HK-2 (cell line): Measurements from ENCODE around the gene NSUN5.
"Not testable (repeated sequence)": the region's sequence is repeated elsewhere in the genome, so short reads cannot be mapped to it uniquely, and the experiment has no call there.

Experiments
- DNase-seq: peaks from one replicate; pipeline ENCODE4 v3.0.0-alpha.2; 2018; ENCODE audit not compliant: unreplicated experiment

The NSUN5 gene

DNA sequence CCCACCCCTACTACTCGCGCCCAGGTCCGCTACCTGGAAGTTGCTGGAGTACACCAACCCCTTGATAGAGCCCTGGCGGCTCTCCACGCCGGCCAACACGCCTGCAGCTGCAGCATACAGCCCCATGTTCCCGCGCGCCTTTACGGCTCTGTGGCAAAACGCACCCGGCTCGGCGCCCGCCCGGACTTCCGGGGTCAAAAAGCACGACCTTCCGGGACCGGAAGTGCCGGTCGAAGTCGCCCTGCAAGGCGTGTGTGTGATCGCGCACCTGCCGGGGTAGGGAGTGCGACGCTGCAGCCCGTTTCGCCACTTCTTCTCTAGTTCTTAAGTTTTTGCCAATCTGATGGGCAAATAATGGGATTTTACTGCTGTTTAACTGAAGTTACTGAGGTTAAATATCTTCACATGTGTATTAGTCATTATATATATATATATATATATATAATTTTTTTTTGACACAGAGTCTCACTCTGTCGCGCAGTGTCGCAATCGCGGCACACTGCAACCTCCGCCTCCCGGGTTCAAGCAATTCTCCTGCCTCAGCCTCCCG lies at the start of gene NSUN5:
Gene NSUN5 (minus strand): TSS at position 162 of the 550 bp plus-strand sequence. CDS start 36 bp downstream, at position 126.
- DNase-seq: peak; percentile 82

DNA sequence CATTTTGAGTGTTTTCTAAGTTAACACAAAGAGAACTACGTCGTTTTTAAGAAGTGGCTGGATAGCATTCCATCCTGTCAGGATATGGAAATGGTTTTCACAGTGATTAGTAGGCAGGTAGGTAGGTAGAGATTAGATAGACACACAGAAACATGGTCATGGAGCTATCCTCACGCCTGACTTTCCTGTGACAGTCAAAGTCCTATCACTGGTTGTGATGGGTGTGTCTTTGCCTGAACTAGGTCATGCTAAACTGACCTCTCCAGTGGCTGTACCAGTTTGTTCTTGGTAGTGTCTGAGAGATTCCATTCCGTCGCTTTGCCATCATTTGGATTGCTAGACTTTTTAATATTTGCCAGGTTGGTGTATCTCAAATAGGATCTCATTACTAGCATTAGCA lies 47.5 kb upstream of the NSUN5 start:
- no peak for DNase-seq

DNA sequence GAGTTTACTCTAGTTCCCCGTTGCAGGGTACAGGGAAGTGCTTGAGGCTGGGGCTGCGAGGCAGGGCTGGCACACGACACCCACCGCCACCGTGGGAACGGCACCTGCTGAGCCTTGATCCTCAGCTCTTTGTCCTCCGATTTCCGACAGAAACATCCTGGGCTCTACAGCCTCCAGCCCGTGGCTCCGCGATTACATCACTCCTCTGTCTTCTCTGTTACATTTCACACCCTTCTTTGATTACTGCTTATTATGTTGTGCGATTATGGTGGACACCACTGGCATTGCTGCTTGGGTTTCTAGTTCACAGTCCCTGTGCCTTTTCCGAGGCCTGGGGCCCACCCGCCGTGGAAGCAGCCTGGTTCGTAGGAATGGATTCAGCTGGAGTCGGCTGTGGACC lies 46.2 kb upstream of the NSUN5 start:
- no peak for DNase-seq

DNA sequence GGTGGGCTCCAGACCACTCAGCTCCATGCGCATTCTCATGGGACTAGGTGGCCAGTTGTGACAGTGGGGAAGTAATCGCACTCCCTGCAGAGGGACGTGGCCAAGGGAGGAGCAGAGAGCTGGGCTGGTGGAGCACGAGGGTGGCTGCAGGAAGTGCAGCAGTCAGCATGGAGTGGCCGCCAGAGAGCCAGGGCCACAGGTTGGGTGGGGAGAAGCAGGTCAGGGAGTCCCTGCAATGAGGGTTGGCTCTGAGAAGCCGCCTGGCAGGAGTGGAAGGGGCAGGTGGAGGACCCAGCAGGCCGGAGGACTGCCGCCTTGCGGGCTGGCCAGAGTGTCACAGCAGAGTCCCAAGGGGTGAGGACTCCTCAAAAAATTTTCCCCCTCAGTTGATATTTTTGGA lies 45.6 kb upstream of the NSUN5 start:
- DNase-seq: no peak

DNA sequence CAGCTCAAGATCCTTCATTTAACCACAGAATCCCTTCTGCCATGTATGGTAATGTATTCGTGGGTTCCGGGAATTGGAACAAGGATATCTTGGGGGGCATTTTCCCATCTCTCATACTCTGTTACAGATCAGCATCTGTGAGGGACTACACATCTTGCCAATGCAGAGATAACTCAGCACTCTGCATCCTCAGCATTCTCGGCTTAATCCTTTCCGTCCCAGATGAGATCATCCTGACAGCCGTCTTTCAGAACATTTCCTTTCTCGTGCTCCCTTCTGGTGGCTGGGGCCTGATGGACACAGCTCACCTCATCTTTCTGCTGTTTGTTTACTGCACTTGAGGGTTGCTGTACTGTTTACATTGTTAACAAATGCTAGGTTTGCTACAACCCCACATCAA lies 44.6 kb upstream of the NSUN5 start:
- DNase-seq: no peak

DNA sequence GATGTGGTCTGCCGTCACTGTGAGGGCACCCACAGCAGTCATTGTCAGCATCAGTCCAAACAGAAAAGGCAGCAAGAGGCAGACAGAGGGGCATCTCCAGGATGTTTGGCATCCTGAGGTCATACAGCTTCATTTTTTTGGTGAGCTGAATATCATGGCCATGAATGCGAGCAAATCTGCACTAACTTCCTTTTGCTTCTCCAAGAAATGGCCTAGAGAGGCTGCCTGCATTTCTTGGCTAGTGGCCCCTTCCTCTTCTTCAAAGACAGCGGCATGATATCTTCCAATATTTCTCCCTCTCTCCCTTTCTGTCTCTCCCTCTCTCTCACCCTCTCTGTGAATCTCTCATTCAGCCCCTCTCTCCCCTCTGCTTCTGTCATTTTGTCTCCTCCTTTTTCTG lies 44.2 kb upstream of the NSUN5 start:
- DNase-seq: no peak

DNA sequence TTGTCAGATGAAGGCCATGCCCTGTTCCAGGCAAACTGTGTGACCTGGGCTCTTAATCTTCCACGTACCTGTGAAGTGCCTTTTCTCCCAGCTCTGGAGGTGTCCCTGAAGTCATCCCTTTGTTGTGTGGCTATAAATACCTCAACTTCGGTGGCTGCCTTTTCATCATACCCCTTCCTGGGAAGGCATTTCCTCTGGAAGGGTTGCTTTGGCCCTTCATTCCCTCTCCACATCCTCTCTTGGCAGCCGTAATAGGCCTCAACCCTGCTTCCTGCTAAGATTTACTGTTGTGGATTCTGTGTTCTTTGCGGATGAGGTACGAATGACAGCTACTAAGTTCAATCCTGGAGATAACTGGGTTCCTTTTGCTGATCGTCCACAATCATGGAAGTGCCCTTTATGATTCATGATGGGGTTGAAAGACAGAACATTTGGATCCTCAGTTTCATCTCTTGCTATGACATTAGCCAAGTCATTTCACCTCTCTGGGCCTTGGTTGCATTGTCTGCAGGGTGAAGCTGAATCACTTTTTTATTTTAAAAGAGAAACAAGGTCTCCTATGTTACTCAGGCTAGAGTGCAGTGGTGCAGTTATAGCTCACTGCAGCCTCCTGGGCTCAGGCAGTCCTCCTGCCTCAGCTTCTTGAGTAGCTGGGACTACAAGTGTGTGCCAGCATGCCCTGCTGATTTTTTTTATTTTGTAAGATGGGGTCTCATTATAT lies 43.0 kb upstream of the NSUN5 start:
- no peak for DNase-seq

DNA sequence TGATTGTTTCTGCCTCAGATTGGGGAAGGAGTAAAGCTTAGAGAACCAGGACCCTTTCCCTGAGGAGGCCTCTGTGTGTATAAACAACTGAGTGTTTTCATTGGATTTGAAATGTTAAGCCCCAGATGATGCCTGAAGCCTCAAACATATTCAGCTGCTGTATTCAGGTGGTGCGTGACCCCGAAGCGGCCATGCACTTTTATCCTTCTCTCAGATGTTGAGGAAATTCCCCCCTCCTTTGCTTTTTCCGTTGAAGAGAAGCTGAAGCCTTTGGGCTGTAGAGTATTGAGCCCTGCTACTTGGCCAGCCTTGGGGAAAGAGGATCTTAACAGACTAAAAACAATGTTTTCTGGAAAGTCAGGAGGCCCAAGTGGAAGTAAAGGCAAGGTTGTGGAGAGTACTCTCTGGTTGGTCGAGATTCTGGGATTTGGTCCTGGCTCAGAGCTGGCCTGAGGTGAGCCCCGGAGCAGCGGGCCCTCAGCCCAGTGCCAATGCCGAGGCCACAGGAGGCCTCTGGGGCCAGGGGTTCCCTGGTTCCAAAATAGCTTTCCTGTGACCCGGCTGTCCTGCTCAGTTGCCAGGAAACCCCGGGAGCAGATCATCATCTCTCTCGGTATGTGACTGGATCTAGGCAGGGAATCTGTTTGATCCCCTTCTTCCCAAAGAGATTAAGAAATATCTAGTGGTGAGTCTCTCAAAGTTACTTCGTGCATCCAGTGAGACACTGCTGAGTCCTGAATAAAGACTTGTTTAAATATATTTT lies 41.9 kb upstream of the NSUN5 start:
- no peak for DNase-seq

DNA sequence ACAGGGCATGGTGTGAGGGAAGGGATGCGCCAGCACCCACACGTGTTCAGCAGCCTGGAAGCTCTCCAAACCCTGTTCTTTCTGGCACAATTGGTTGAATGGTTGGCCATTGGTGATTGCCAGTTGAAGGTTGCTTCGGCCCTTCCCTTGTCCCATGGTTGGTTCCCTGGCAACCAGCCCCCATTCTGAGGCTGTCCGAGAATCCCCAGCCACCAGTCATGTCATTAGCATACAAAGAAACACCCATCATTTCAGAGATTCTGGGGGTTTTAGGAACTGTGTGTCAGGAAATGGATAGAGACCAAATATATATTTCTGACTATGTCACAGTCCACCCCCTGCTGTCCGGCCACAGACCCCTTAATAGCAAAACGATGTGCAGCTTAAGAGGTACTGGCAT lies 41.1 kb upstream of the NSUN5 start:
- DNase-seq: no peak

DNA sequence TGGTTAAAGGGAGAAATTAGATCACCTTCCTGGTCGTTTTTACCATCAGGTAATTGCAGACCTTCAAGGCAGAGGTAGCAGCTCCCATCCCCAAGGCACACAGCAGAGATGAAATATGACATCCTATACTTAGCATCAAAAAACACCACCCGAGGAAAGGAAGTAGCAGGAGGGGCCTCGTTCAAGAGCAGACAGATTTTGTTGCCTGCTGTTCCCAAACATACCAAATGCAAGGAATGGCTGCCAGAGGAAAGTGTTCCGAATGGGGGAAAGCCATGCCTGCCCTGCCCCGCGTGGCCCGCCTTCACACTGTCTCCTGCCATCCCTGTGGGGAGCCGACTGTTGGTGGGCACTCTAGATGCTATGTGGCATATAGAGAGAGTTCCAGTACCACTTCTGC lies 37.3 kb upstream of the NSUN5 start:
- no peak for DNase-seq

DNA sequence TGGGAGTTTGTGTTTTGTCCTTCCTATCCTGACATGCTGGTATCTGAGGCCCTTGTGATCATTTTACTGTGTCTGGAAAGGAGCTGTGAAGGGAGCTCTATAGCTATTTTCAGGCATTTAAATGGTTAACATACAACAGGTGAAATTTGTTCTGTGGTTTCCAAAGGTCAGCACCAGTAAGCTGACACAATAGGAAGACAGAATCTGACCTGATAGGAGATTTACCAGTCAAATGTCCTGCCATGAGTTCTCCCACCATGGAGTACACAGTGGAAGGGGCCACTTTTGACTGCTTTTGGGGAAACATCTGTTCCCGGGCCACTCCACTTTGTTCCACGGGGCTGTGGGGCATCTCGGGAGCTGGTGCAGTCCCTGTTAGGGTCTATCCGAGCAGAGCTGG lies 36.9 kb upstream of the NSUN5 start:
- DNase-seq: no peak

DNA sequence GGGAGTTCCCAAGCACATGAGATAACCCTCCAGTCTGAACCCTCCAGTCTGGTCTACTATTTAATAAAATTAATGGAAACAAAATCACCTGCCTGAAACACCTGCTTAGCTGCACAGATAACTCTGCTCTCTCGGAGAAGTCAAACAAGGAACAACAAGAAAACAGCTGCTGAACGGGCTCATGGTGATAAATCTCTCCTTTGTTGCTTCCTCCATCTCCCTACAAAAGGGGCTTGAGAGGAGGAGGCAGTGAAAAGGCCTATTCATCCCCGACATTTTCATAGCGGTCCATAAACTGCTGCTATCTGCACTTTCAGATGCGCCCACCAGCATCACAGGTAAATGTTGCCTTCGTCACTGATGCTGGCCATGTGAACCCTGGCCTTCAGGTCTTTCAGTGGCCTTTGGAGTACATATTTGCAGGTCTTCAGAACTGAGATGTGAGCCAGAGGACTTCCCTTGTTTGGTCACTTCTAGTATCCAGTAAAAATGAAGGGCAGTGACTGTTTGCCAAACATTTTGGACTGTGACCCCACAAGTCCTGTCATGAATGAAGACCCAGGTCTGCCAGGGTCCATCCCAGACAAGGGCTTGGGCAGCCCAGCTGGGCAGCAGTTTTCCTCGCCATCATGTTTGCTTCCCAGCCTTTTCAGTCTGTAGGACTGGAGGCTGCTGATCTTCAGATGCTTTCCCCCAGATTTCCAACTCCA lies 35.2 kb upstream of the NSUN5 start:
- no peak for DNase-seq

DNA sequence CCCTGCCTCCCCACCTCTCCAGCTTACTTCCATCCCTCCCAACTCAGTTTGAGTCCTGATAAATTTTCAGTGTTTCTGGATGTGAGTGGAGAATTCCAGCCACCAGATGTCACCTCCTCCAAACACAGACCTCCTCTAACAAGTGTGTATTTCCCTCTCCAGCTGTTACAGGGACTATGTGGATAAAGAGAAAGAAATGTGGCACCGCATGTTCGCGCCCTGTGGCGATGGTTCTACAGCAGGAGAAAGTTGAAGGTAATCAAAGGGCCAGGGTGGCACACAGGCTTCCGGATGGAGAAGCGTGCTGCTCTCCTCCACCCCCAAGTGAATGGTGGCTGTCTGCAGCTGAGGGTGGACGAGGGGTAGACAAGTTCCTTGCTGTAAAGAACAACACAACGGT lies 34.0 kb upstream of the NSUN5 start:
- DNase-seq: no peak

DNA sequence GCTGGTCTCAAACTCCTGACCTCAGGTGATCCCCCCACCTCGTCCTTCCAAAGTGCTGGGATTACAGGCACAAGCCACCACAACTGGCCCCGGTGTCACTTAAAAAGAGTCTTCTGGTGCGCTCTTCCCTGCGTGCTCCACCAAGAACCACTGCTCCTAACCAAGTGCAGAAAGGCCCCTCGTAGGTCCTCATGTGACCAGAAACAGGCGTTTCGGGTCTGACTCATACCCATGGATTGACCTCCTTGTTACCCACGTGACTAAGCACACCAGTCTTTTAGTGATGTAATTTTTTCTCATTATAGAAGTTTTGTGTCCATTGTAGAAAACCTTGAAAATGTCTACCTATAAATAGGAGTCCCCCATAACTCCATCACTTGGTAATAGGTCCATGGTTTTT lies 33.3 kb upstream of the NSUN5 start:
- peak; percentile 34 for DNase-seq

DNA sequence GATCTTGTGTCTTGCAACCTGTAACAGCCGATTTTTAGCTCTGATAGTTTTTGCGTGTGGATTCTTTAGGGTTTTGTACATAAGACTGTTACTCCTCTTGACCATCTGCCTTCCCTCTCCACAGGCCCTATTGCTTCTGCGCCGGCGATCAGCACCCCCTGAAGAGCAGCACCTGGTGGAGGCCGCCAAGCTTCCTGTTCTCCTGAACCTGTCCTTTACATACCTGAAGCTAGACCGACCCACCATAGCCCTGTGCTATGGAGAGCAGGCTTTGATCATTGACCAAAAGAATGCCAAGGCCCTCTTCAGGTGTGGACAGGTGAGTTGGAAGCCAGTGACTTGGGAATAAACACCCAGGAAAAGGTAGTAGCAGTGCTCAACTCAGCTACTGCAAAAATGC lies 31.9 kb upstream of the NSUN5 start:
- no peak for DNase-seq

DNA sequence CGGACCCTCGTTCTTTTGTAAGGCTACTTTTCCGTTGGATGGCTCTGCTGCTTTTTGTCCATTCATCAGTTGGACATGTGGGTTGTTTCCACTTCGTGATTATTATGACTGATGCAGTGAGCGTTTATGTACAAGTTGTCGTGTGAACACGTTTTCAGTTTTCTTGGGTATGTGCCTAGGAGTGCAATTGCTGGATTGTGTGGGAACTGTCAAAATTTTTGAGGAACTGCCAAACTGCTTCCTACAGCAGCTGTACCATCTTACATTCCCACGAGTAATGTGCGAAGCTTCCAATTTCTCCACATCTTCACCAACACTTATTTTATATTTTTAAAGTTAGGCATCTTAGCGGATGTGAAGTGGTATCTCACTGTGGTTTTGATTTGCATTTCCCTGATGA lies 29.7 kb upstream of the NSUN5 start:
- no peak for DNase-seq

DNA sequence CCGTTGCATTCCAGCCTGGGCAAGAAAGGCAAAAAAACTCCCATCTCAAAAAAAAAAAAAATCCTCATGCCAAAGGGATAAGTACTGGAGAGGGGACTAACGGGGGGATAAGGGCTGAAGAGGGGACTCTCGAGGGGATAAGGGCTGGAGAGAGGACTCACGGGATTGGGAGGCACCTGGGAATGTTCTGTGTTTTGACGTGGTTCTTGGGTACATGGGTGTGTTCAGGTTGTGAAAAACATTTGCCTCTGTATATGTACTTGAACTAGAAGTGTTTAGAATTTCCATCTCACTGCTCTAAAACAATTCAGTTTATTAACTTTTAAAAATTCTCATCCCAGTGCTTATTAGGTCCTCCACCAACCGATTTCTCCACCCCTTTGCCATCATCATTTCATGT lies 23.8 kb upstream of the NSUN5 start:
- DNase-seq: no peak

DNA sequence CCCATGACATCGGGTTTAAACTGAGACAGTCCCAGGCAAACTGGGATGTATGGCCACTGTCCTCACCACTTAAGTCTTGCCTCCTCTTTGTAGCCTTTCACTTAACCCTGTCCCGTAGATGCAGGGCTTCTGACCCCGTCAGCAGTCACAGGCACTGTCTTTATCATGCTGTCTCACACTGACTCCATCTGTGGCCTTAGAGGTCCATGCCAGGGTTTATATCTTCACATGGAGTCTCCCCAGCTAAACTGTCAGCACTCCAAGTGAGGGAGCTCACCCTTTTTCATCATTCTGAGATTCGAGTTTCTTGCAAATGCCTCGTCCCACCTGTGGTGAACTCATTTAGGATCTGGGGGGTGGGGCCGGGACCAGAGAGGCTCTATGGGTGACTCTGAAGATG lies 22.1 kb upstream of the NSUN5 start:
- DNase-seq: no peak

DNA sequence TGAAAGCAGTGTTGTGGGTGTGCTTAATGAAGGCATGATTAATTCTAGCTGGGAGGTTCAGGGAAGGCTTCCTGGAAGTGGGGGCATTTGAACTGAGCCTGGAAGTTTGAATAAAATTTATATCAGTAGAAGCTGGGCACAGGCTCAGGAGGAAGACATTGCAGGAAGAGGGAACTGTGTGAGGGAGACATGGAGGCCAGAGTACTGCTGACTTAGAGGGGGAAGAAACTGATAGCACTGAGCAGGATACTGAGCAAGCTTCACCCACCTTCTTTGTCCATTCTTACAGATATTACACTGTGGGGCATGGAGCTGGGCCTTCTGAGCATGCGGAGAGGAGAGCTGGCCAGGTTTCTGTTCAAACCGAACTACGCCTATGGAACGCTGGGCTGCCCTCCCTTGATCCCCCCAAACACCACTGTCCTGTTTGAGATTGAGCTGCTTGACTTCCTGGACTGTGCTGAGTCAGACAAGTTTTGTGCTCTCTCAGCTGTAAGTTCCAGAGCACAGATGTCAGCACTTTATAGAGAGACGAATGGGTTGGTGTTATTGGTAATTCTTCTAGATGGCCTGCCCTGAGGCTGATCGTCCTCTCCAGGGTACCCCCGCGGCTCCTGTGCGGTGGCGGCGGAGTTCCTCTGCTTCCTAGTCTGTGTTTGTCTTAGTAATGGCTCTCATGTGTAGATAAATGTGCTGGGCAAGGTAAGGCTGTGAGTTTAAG lies 21.4 kb upstream of the NSUN5 start:
- no peak for DNase-seq

DNA sequence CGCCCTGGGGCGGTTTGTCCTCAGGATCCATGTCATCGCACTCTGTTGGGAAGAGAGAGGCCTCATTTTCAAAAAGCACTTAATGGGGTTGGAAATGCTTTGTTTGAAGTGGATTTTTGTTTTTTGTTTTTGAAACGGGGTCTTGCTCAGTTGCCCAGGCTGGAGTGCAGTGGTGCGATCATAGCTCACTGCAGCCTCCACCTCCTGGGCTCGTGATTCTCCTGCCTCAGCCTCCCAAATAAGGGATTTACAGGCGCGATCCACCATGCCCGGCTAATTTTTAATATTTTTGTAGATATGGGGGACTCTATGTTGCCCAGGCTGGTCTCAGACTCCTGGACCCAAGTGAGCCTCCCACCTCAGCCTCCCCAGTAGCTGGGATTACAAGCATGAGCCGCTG lies 20.1 kb upstream of the NSUN5 start:
- no peak for DNase-seq

DNA sequence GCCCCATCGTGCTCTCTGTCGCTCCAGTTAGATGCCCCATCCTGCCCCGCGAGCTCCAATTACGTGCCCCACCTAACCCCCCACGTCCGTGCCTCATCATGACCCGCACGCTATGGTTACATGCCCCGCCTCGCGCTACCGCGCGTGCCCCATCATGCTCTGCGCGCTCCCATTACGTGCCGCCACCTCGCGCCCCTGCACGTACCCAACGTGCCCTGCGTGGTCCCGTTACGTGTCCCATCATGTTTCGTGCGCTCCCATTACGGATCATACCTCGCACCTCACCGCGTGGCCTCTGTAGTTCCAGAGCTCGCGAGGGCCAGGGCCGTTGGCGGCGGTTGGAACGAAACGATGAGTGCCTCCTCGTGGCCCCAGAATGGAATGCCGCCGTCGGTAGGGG lies 19.3 kb upstream of the NSUN5 start, which contains the start of the genes FKBP6 and TRIM50:
Gene FKBP6 (plus strand): TSS at position 240 of the 400 bp plus-strand sequence. CDS start 268 bp downstream, outside the sequence.
Gene TRIM50 (minus strand): TSS at position 161 of the 400 bp plus-strand sequence. CDS start 3,295 bp downstream, outside the sequence.
- not testable (repeated sequence) for DNase-seq

DNA sequence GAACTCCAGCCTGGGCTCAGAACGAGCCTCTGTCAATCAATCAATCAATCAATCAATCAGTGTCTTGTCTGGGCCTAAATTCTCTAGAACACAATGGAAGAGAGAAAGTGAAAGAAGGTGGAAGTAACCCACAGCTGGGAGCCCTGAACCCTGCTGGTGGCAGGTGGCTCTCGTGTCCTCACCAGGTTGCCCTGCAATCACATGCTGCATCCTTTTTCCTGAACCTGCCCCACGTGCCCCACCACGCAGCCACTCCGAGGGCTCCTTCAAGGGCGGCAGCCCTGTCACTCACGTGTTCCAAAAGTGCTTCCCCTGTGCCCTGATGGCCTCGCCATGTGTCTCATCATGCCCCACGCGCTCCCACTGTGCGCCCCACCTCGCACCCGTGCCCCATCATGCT lies 18.8 kb upstream of the NSUN5 start:
- not testable (repeated sequence) for DNase-seq
